Stimulated activated CD4-positive, alpha-beta T cell treated with anti-CD3 and anti-CD28 coated beads, TNF-alpha, amount 100 ng/mL, for 24 hours (primary cell): ENCODE results near the gene CAMK2B.

ENCODE experiments used
- DNase-seq, 3 experiments: peaks; one replicate each; pipeline ENCODE4 v3.0.0-alpha.2; 2020; ENCODE audit warnings: low read depth in 3 of 3

Gene CAMK2B

GRCh38 chr7:44325201-44325671 is at the start of gene CAMK2B:
Gene CAMK2B, minus strand, starts transcription at chr7:44325594. Its CDS starts 173 bp downstream, at chr7:44325421.
- DNase-seq: no peak

GRCh38 chr7:44374007-44374763 is 48.8 kb upstream of the CAMK2B start:
- DNase-seq: no peak

- DNase-seq: no peak
These were observed 48.0 kb upstream of the CAMK2B start for GRCh38 chr7:44373418-44373740.

GRCh38 chr7:44372560-44373417 is 47.4 kb upstream of the CAMK2B start:
- DNase-seq: no peak

- DNase-seq: no peak
These were observed 43.5 kb upstream of the CAMK2B start for GRCh38 chr7:44368885-44369284.

- no peak for DNase-seq
These were observed 43.1 kb upstream of the CAMK2B start for GRCh38 chr7:44368455-44368854.

GRCh38 chr7:44367475-44368043 is 42.2 kb upstream of the CAMK2B start:
- no peak for DNase-seq

- no peak for DNase-seq
These were observed 41.6 kb upstream of the CAMK2B start for GRCh38 chr7:44366986-44367385.

- DNase-seq: no peak
These were observed 28.3 kb upstream of the CAMK2B start for GRCh38 chr7:44353668-44354067.

- DNase-seq: no peak
These were observed 23.7 kb upstream of the CAMK2B start for GRCh38 chr7:44348851-44349781.

GRCh38 chr7:44348300-44348699 is 22.9 kb upstream of the CAMK2B start:
- DNase-seq: no peak

- DNase-seq: no peak
These were observed 22.2 kb upstream of the CAMK2B start for GRCh38 chr7:44347546-44348114.

- no peak for DNase-seq
These were observed 20.7 kb upstream of the CAMK2B start for GRCh38 chr7:44346063-44346462.

- DNase-seq: no peak
These were observed 16.0 kb upstream of the CAMK2B start for GRCh38 chr7:44341401-44341800.

GRCh38 chr7:44338600-44338999 is 13.2 kb upstream of the CAMK2B start:
- no peak for DNase-seq

- DNase-seq: no peak
These were observed 11.1 kb upstream of the CAMK2B start for GRCh38 chr7:44336491-44336890.

- DNase-seq: no peak
These were observed 9.8 kb upstream of the CAMK2B start for GRCh38 chr7:44335184-44335583.

GRCh38 chr7:44334734-44335097 is 9.3 kb upstream of the CAMK2B start:
- DNase-seq: no peak

GRCh38 chr7:44333911-44334733 is 8.7 kb upstream of the CAMK2B start:
- DNase-seq: no peak

GRCh38 chr7:44331682-44332081 is 6.3 kb upstream of the CAMK2B start:
- DNase-seq: no peak
